ENCODE measurements around the gene UBE2L6.

UBE2L6 gene

GRCh38 chr11:57527056-57527631, 40.3 kb downstream of the UBE2L6 start:
- DNase-seq: peak in 1 of 2 experiments; percentile 77

- no peak for DNase-seq
These were observed 44.1 kb downstream of the UBE2L6 start for GRCh38 chr11:57523419-57523818.

- DNase-seq: no peak
These were observed 46.4 kb downstream of the UBE2L6 start for GRCh38 chr11:57521116-57521515.

- no peak for DNase-seq
These were observed 51.4 kb downstream of the UBE2L6 start for GRCh38 chr11:57516061-57516443.

GRCh38 chr11:57515332-57516060, 52.0 kb downstream of the UBE2L6 start, which contains the start of gene SLC43A1:
Gene SLC43A1 (minus strand): TSS chr11:57515702. CDS start chr11:57514111, 1,591 bp downstream.
- DNase-seq: peak in 1 of 2 experiments; percentile 69

GRCh38 chr11:57514538-57515331, 52.7 kb downstream of the UBE2L6 start:
- DNase-seq: peak; percentile 54 to 55

- peak; percentile 54 to 79 for DNase-seq
These were observed 53.4 kb downstream of the UBE2L6 start for GRCh38 chr11:57513911-57514537.

- DNase-seq: no peak
These were observed 54.0 kb downstream of the UBE2L6 start for GRCh38 chr11:57513452-57513795.

- no peak for DNase-seq
These were observed 54.6 kb downstream of the UBE2L6 start for GRCh38 chr11:57512646-57513451.

GRCh38 chr11:57511741-57512430, 55.6 kb downstream of the UBE2L6 start:
- no peak for DNase-seq

GRCh38 chr11:57508341-57509170, 58.9 kb downstream of the UBE2L6 start:
- DNase-seq: no peak

GRCh38 chr11:57506522-57506921, 61.0 kb downstream of the UBE2L6 start:
- DNase-seq: no peak

GRCh38 chr11:57504511-57504910, 63.0 kb downstream of the UBE2L6 start:
- DNase-seq: no peak

GRCh38 chr11:57502870-57503269, 64.6 kb downstream of the UBE2L6 start:
- no peak for DNase-seq

- DNase-seq: no peak
These were observed 65.1 kb downstream of the UBE2L6 start for GRCh38 chr11:57502376-57502775.

GRCh38 chr11:57501953-57502352, 65.5 kb downstream of the UBE2L6 start:
- DNase-seq: no peak
